LNCaP clone FGC (cell line): ENCODE measurements around the gene GBX2.

ENCODE experiments used
- DNase-seq: peaks from one replicate; pipeline ENCODE4 v3.0.0-alpha.2; 2011; ENCODE audit warnings: low read depth
- H3K4me3 ChIP-seq: 2 replicates; pipeline ENCODE4 v1.5.1; 2011; ENCODE audit warnings: mild to moderate bottlenecking, low read depth, low read length, control low read depth
- CTCF ChIP-seq: IDR thresholded peaks from 2 replicates; pipeline ENCODE4 v1.5.1; 2012; ENCODE audit warnings: mild to moderate bottlenecking; ENCODE audit not compliant: control insufficient read depth, insufficient read depth; ENCODE audit errors: extremely low read depth

Gene GBX2

GRCh38 chr2:236133410-236134012 is 34.7 kb downstream of the GBX2 start:
- no peak for DNase-seq
- no peak for TF ChIP-seq CTCF
- H3K4me3 ChIP-seq: no peak overlapping the region

- no peak overlapping the region for H3K4me3 ChIP-seq
- no peak for TF ChIP-seq CTCF
- DNase-seq: no peak
Measured at GRCh38 chr2:236131073-236131692, 37.0 kb downstream of the GBX2 start.

- no peak for DNase-seq
- no peak overlapping the region for H3K4me3 ChIP-seq
- no peak for TF ChIP-seq CTCF
Measured at GRCh38 chr2:236130349-236130998, 37.7 kb downstream of the GBX2 start.

- TF ChIP-seq CTCF: no peak
- no peak overlapping the region for H3K4me3 ChIP-seq
- DNase-seq: no peak
Measured at GRCh38 chr2:236129935-236130334, 38.3 kb downstream of the GBX2 start.

- TF ChIP-seq CTCF: no peak
Measured at GRCh38 chr2:236128321-236128720, 39.9 kb downstream of the GBX2 start.

GRCh38 chr2:236127010-236127409 is 41.2 kb downstream of the GBX2 start:
- no peak for TF ChIP-seq CTCF
- no peak overlapping the region for H3K4me3 ChIP-seq
- DNase-seq: no peak

More at GRCh38 chr2:236128321-236128720, 39.9 kb downstream of the GBX2 start:
- H3K4me3 ChIP-seq: no peak overlapping the region
- DNase-seq: no peak
